ENCODE measurements around the gene IGSF21. TPM values are rescaled to one million over a fixed set of nuclear protein-coding genes. Genes with fewer than 3 reads are reported as not detected.

IGSF21 gene
- total RNA-seq, 4 donors from 2014 or later = 1.2 to 19.1 (median 1.9) TPM; not detected in 1

DNA sequence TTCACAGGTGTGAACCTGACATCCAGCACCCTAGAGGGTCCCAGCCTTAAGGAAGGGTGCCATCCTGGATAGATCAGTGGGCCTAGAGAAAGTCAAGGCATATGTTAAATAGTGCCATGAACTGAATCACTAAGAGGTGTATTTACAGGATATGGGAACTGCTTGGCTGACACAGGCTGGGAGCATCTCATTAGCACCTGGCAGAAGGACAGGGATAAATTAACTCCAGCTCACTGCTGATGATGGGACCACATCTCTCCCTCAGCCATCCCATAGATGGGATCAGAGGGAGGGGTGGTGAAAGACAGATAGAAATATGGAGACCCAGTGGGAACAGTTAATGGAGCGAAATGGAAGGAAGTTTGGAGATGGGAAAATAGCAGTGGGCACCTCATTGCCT, 122.0 kb downstream of the IGSF21 start:
- intact Hi-C loops (cut with DNase I; ENCODE audit: low total_unique reads) = no loop called here
- Histone ChIP-seq H3K4me1 (no peaks in the 10 kb centered on the region), H3K9me3 (peaks cover 0 to 4% of the 10 kb centered on the region in 2 donors), H3K27me3 (no peaks in the 10 kb centered on the region), H3K4me3 (no peak overlapping the region), H3K27ac (no peak overlapping the region), H3K36me3 (no peaks in the 10 kb centered on the region)
- TF ChIP-seq, protein P1, sequence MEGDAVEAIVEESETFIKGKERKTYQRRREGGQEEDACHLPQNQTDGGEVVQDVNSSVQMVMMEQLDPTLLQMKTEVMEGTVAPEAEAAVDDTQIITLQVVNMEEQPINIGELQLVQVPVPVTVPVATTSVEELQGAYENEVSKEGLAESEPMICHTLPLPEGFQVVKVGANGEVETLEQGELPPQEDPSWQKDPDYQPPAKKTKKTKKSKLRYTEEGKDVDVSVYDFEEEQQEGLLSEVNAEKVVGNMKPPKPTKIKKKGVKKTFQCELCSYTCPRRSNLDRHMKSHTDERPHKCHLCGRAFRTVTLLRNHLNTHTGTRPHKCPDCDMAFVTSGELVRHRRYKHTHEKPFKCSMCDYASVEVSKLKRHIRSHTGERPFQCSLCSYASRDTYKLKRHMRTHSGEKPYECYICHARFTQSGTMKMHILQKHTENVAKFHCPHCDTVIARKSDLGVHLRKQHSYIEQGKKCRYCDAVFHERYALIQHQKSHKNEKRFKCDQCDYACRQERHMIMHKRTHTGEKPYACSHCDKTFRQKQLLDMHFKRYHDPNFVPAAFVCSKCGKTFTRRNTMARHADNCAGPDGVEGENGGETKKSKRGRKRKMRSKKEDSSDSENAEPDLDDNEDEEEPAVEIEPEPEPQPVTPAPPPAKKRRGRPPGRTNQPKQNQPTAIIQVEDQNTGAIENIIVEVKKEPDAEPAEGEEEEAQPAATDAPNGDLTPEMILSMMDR (IDR thresholded peaks at IDR 0.05) = no peak
- no peak for TF ChIP-seq POLR2A (IDR thresholded peaks at IDR 0.05)
- DNase-seq = no peak

DNA sequence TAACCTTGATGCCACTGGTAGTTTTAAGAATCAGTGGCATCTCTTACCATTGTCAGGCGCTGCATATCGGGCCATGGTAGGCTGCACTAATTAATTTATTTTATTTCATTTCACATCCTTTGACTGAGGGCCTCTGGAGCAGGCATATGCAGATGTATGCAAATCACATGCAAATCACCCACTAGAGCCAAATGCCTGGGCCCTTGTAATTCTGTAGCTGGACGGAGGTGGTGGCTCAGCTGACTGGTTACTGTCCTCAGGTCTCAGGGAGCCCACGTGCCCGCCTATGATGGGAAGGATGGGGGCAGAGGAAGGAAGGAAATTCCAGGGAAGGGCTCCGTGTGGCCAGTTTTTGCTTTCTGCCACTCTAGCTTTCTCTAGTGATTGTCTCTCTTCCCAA, 122.7 kb downstream of the IGSF21 start:
- no peaks in the 10 kb centered on the region for H3K36me3 ChIP-seq
- no peak overlapping the region for H3K4me3 ChIP-seq
- H3K4me1 ChIP-seq = no peaks in the 10 kb centered on the region
- intact Hi-C loops (cut with DNase I; ENCODE audit: low total_unique reads) = no loop called here
- no peaks in the 10 kb centered on the region for H3K27me3 ChIP-seq
- H3K27ac ChIP-seq = no peak overlapping the region
- no peak for DNase-seq
- TF ChIP-seq, protein P1 (IDR thresholded peaks at IDR 0.05) = no peak
- no peak for TF ChIP-seq POLR2A (IDR thresholded peaks at IDR 0.05)
- peaks cover 0 to 4% of the 10 kb centered on the region in 2 donors for H3K9me3 ChIP-seq

DNA sequence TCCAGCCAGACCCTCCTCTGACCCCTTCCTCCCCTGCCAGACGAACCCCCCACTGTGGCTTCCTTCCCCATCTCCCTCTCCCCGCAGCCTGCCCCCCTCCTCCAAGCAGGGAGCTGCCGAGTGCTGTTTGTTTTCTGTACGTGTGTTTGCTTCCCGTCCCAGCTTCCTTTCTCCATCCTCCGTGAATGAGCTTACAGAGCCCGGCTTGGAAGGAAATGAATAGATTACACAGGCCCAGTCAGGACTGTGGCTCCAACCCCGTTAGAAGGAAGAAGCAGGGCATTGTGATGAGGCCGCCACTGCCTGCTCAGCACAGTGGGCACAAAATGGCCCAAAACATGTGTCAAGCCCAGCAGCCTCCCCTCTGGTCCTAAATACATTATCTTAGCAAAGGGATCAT, 123.2 kb downstream of the IGSF21 start:
- Histone ChIP-seq H3K4me1 (no peaks in the 10 kb centered on the region), H3K36me3 (no peaks in the 10 kb centered on the region), H3K9me3 (peaks cover 0 to 4% of the 10 kb centered on the region in 2 donors), H3K27ac (no peak overlapping the region), H3K27me3 (no peaks in the 10 kb centered on the region), H3K4me3 (no peak overlapping the region)
- intact Hi-C loops (cut with DNase I; ENCODE audit: low total_unique reads) = no loop called here
- no peak for DNase-seq
- TF ChIP-seq, protein P1 (IDR thresholded peaks at IDR 0.05) = no peak

DNA sequence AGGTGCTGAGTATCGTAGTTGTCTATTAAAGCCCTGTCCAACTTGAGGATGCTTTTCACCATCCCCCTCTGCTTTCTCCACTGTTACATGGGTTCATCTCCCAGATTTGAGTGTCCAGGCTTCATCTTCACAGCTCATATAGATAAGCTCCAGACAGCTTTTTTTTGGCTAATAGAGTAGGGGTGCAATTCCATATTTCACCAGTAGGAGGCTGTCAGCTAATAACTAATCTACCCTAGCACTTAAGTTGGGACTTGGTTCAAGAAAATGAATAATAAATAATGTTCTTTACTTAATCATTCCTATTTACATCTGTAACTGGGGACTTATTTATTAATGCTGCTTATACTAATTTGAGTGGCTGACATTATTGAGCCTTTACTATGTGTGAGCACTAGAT, 124.5 kb downstream of the IGSF21 start:
- Histone ChIP-seq H3K27me3 (no peaks in the 10 kb centered on the region), H3K36me3 (no peaks in the 10 kb centered on the region), H3K4me3 (no peak overlapping the region), H3K9me3 (peaks cover 0 to 4% of the 10 kb centered on the region in 2 donors), H3K27ac (no peak overlapping the region), H3K4me1 (no peaks in the 10 kb centered on the region)
- TF ChIP-seq, protein P1 (IDR thresholded peaks at IDR 0.05) = no peak
- TF ChIP-seq POLR2A (IDR thresholded peaks at IDR 0.05) = no peak
- intact Hi-C loops (cut with DNase I; ENCODE audit: low total_unique reads) = no loop called here
- no peak for DNase-seq

DNA sequence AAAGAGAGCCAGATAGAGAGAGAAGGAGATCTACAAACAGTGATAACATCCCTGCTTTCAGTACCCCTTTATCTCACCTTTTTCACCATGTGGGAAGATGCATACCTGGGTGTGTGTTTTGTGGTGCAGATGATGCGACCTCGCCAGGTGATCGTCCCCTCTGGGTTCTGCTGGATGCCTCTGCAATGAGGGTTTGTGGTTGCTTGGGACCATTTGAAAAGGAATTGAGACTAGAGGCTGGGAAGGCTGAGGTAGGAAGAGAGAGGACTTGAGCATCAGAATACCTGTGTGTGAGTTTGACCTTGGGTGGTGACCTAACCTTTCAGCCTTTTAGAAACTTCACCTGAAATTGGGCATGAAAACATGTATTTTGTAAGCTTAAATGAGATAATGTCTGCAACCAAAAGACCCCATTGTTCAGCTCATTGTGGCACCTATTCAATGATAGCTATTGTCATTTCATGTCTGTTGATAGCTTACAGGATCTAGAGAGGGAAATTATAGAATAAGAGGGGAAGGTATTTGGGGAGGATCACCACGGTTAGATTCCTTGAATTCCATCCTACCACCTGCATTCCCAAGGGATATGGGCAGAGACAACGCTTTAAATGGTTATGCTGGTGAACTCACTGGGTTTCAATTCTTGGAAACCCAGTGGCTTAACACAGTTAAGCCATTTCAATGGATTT, 125.7 kb downstream of the IGSF21 start:
- no peak overlapping the region for H3K4me3 ChIP-seq
- intact Hi-C loops (cut with DNase I; ENCODE audit: low total_unique reads) = no loop called here
- H3K9me3 ChIP-seq = peaks cover 0 to 4% of the 10 kb centered on the region in 2 donors
- no peaks in the 10 kb centered on the region for H3K36me3 ChIP-seq
- no peak for DNase-seq
- no peaks in the 10 kb centered on the region for H3K27me3 ChIP-seq
- H3K27ac ChIP-seq = no peak overlapping the region
- no peak for TF ChIP-seq POLR2A (IDR thresholded peaks at IDR 0.05)
- TF ChIP-seq, protein P1 (IDR thresholded peaks at IDR 0.05) = no peak
- no peaks in the 10 kb centered on the region for H3K4me1 ChIP-seq
